Mucosa of descending colon (tissue), 3 donors: ENCODE results near the gene FYN. TPM values are rescaled to one million over a fixed set of nuclear protein-coding genes. Genes with fewer than 3 reads are reported as not detected.
A peak's percentile ranks its signal among the peaks of the same experiment; 100 is the strongest.

ENCODE experiments used
- ATAC-seq: fragments of 200-7000 bp; cut with Tn5 transposase; one replicate; pipeline ENCODE4 v1.9.1; 2020; ENCODE audit warnings: mild to moderate bottlenecking, moderate library complexity
- DNase-seq, 3 donors: peaks; one replicate each; pipeline ENCODE4 v3.0.0-alpha.2; 2020
- H3K36me3 ChIP-seq: fragments of 200-600 bp; one replicate; pipeline ENCODE4 v1.8.0; 2021; ENCODE audit warnings: low read depth, mild to moderate bottlenecking
- H3K4me1 ChIP-seq: fragments of 200-600 bp; one replicate; pipeline ENCODE4 v1.8.0; 2021; ENCODE audit warnings: low read depth, mild to moderate bottlenecking
- H3K4me3 ChIP-seq: fragments of 200-600 bp; one replicate; pipeline ENCODE4 v1.8.0; 2021; ENCODE audit warnings: mild to moderate bottlenecking
- H3K9me3 ChIP-seq: fragments of 200-600 bp; one replicate; pipeline ENCODE4 v1.8.0; 2021; ENCODE audit warnings: mild to moderate bottlenecking
- intact Hi-C, 2 donors: fragments of 100-400 bp; cut with DNase I in 1 of 2; cut with micrococcal nuclease in 1 of 2; formaldehyde crosslinking; loops; one replicate each; pipeline versions ENCODE4 v1.11.0 to v1.11.1; 2022; cut with DNase I, micrococcal nuclease
- total RNA-seq, 3 donors: library from RNA; stranded (reverse); fragmentation: NEBNext Ultra II Directional in 2 of 3; extraction: Animal tissue kit (Norgen Biotek cat#: 25700) in 2 of 3; gene quantifications; one replicate each; pipeline versions ENCODE4 v1.2.1 to v1.2.4, GENCODE V29; 2021 to 2023
- TF ChIP-seq, protein P1 (sequence below): fragments of 200-600 bp; IDR thresholded peaks from one replicate; pipeline ENCODE4 v1.8.0; 2022; ENCODE audit warnings: antibody characterized with exemption, mild to moderate bottlenecking
- donor health status: DM: no; HTN: no; CAD: no; lungs with moderate emphysema.
- donor health status: DM: no; HTN: no; CAD: no.
- donor health status: DM: no; HTN: yes; CAD: no.

The FYN gene
- total RNA-seq, 3 donors from 2014 or later = 15.0 to 63.0 (median 24.8) TPM

- TF ChIP-seq, protein P1, sequence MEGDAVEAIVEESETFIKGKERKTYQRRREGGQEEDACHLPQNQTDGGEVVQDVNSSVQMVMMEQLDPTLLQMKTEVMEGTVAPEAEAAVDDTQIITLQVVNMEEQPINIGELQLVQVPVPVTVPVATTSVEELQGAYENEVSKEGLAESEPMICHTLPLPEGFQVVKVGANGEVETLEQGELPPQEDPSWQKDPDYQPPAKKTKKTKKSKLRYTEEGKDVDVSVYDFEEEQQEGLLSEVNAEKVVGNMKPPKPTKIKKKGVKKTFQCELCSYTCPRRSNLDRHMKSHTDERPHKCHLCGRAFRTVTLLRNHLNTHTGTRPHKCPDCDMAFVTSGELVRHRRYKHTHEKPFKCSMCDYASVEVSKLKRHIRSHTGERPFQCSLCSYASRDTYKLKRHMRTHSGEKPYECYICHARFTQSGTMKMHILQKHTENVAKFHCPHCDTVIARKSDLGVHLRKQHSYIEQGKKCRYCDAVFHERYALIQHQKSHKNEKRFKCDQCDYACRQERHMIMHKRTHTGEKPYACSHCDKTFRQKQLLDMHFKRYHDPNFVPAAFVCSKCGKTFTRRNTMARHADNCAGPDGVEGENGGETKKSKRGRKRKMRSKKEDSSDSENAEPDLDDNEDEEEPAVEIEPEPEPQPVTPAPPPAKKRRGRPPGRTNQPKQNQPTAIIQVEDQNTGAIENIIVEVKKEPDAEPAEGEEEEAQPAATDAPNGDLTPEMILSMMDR = no peak
- H3K4me3 ChIP-seq = no peak overlapping the region
- no peak for ATAC-seq
- intact Hi-C loops = no loop called here
- peaks cover 14% of the 10 kb centered on the region for H3K4me1 ChIP-seq
- no peak for DNase-seq
- H3K36me3 ChIP-seq = no peaks in the 10 kb centered on the region
- no peaks in the 10 kb centered on the region for H3K9me3 ChIP-seq
Measured at GRCh38 chr6:111679126-111679858, 194.0 kb downstream of the FYN start.

- ATAC-seq (peak; percentile 77), DNase-seq (no peak)
- peaks cover 19% of the 10 kb centered on the region for H3K4me1 ChIP-seq
- H3K36me3 ChIP-seq = no peaks in the 10 kb centered on the region
- intact Hi-C loops = no loop called here
- no peak overlapping the region for H3K4me3 ChIP-seq
- TF ChIP-seq, protein P1 = no peak
- no peaks in the 10 kb centered on the region for H3K9me3 ChIP-seq
Measured at GRCh38 chr6:111677249-111677990, 195.8 kb downstream of the FYN start.

DNA sequence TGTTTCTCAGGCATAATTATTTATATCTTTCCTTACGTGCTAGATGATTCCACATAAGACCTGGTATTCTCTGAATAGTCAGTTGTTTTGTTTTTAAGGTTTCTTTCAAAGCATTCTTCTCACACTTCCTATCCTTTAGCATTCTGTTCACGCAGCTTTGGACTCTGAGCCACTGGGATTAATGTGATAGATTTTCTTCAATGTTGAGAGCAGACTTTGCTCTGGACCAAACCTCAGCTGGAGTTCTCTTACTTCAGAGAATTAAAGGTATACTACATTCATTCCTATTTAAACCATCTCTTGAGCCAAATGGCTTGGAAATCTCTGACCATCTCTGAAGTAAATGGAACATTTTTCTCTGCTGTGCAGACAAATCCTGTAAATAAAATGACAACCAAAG is 196.9 kb downstream of the FYN start:
- no peak overlapping the region for H3K4me3 ChIP-seq
- H3K36me3 ChIP-seq = no peaks in the 10 kb centered on the region
- DNase-seq = no peak
- H3K9me3 ChIP-seq = no peaks in the 10 kb centered on the region
- intact Hi-C loops = no loop called here
- H3K4me1 ChIP-seq = peaks cover 19% of the 10 kb centered on the region
- TF ChIP-seq, protein P1 = no peak
- ATAC-seq = peak; percentile 64

DNA sequence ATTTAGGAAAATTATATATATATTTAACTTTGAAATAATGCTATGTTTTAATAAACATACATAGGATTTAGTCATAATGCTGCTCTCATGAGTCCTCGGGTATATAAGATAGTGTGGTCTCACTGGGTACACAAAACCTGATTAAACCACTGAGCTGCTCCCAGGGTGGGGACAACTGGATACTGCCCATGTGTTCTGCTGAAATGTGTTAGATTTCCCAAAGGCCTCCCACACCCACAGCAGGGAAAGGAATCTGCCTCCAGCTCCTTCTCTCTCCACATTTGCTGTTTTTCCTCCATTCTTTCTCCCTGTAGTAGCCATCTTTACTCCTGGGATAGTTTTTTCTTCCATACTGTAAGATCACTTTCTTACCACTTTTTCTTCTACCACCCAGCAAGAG is 198.4 kb downstream of the FYN start:
- intact Hi-C loops = no loop called here
- DNase-seq (no peak), ATAC-seq (no peak)
- Histone ChIP-seq H3K9me3 (no peaks in the 10 kb centered on the region), H3K4me3 (no peak overlapping the region), H3K4me1 (peaks cover 19% of the 10 kb centered on the region), H3K36me3 (no peaks in the 10 kb centered on the region)
- TF ChIP-seq, protein P1 = no peak

GRCh38 chr6:111674413-111674812 is 198.8 kb downstream of the FYN start:
- Histone ChIP-seq H3K9me3 (no peaks in the 10 kb centered on the region), H3K36me3 (no peaks in the 10 kb centered on the region), H3K4me3 (no peak overlapping the region), H3K4me1 (peaks cover 19% of the 10 kb centered on the region)
- no peak for ATAC-seq
- intact Hi-C loops = no loop called here
- DNase-seq = no peak
- TF ChIP-seq, protein P1 = no peak
